Smooth muscle cell (in vitro differentiated cells): ENCODE data around the gene CLASP2. TPM values are rescaled to one million over a fixed set of nuclear protein-coding genes. Genes with fewer than 3 reads are reported as not detected.
"Not testable (repeated sequence)": the region's sequence is repeated elsewhere in the genome, so short reads cannot be mapped to it uniquely, and the experiment has no call there.

Experiments
- DNase-seq: peaks from one replicate; lab custom pipeline; 2025; ENCODE audit not compliant: unreplicated experiment; lab: John Stamatoyannopoulos, UW
- H2AFZ ChIP-seq: fragments of 200-600 bp; sonication (generic); 2 replicates; pipeline ENCODE4 v1.6.0; 2016; ENCODE audit warnings: antibody characterized with exemption, low read depth, mild to moderate bottlenecking
- H3F3A ChIP-seq: fragments of 200-600 bp; sonication (generic); 2 replicates; pipeline ENCODE4 v1.6.0; 2017; ENCODE audit warnings: antibody characterized with exemption, low read depth
- H3K27ac ChIP-seq: fragments of 200-600 bp; sonication (generic); 2 replicates; pipeline ENCODE4 v1.5.1; 2016; ENCODE audit warnings: low read depth, mild to moderate bottlenecking
- H3K27me3 ChIP-seq: fragments of 200-600 bp; sonication (generic); 2 replicates; pipeline ENCODE4 v1.6.1; 2016; ENCODE audit warnings: low read depth, mild to moderate bottlenecking
- H3K36me3 ChIP-seq: fragments of 200-600 bp; sonication (generic); 2 replicates; pipeline ENCODE4 v1.5.1; 2016; ENCODE audit warnings: low read depth
- H3K4me1 ChIP-seq: fragments of 200-600 bp; sonication (generic); 2 replicates; pipeline ENCODE4 v1.5.1; 2016; ENCODE audit warnings: low read depth
- H3K4me2 ChIP-seq: fragments of 200-600 bp; sonication (generic); 2 replicates; pipeline ENCODE4 v1.6.0; 2016; ENCODE audit warnings: mild to moderate bottlenecking
- H3K4me3 ChIP-seq: fragments of 200-600 bp; sonication (generic); 2 replicates; pipeline ENCODE4 v1.5.1; 2016; ENCODE audit warnings: mild to moderate bottlenecking
- H3K79me2 ChIP-seq: fragments of 200-600 bp; sonication (generic); 2 replicates; pipeline ENCODE4 v1.6.0; 2016; ENCODE audit warnings: low read depth, mild to moderate bottlenecking
- H3K9ac ChIP-seq: fragments of 200-600 bp; sonication (generic); 2 replicates; pipeline ENCODE4 v1.6.0; 2016; ENCODE audit warnings: low read depth
- H3K9me3 ChIP-seq: fragments of 200-600 bp; sonication (generic); replicated peaks from 2 replicates; pipeline ENCODE4 v1.5.1; 2016; ENCODE audit warnings: low read depth
- H4K20me1 ChIP-seq: fragments of 200-600 bp; sonication (generic); 2 replicates; pipeline ENCODE4 v1.6.0; 2016; ENCODE audit warnings: low read depth
- CTCF ChIP-seq: fragments of 200-600 bp; sonication (generic); IDR thresholded peaks from 2 replicates; pipeline ENCODE4 v1.5.1; 2017; ENCODE audit warnings: borderline replicate concordance, mild to moderate bottlenecking, antibody characterized with exemption; ENCODE audit not compliant: insufficient read depth, poor library complexity, severe bottlenecking
- WGBS: methylation state at CpG from one replicate; pipeline ENCODE4 v1.1.7; 2016; ENCODE audit warnings: low lambda C conversion rate; 5-methylcytosine and 5-hydroxymethylcytosine counted together
- polyA plus RNA-seq: library from polyadenylated mRNA; unstranded; fragments of >200 nt; fragmentation: Nextera tagmentation; extraction: Ambion mirVana; gene quantifications from 2 replicates; pipeline ENCODE4 v1.2.1, GENCODE V29; 2016
- small RNA-seq: library from RNA; depleted of rRNA; stranded (forward); fragments of <200 nt; gene quantifications from one replicate; pipeline ENCODE3, GENCODE V24; 2014
- total RNA-seq: library from RNA; depleted of rRNA; stranded (reverse); fragments of >200 nt; gene quantifications from 2 replicates; pipeline ENCODE4 v1.2.3, GENCODE V29; 2014

Gene CLASP2
- total and polyA plus RNA-seq, 2 experiments from 2014 or later: 17.9 to 61.4 TPM

- no peak for DNase-seq
- WGBS: 24% methylated on average over 15 of the region's 15 CpGs
- peaks cover 7% of the 10 kb centered on the region for H3K79me2 ChIP-seq
- H4K20me1 ChIP-seq: no peaks in the 10 kb centered on the region
- no peak overlapping the region for H3K27ac ChIP-seq
- H3K9ac ChIP-seq: peak overlapping the region; percentile 43
- H3K27me3 ChIP-seq: no peaks in the 10 kb centered on the region
- peak overlapping the region; percentile 86 for H3K4me2 ChIP-seq
- no peaks in the 10 kb centered on the region for H3F3A ChIP-seq
- no peaks in the 10 kb centered on the region for H3K36me3 ChIP-seq
- no peaks in the 10 kb centered on the region for H3K4me1 ChIP-seq
- no peak for TF ChIP-seq CTCF
- peak overlapping the region; percentile 85 for H3K4me3 ChIP-seq
- peak overlapping the region; percentile 66 for H2AFZ ChIP-seq
- H3K9me3 ChIP-seq: no peaks in the 10 kb centered on the region
Observed at GRCh38 chr3:33447958-33448357, 270.1 kb downstream of the CLASP2 start.

GRCh38 chr3:33447256-33447625, 270.8 kb downstream of the CLASP2 start:
- peak overlapping the region; percentile 66 for H2AFZ ChIP-seq
- H3K27me3 ChIP-seq, DNase-seq, H3K36me3 ChIP-seq, H3K79me2 ChIP-seq, H3F3A ChIP-seq, H4K20me1 ChIP-seq, H3K4me1 ChIP-seq, H3K9me3 ChIP-seq: not testable (repeated sequence)
- peak overlapping the region; percentile 22 for H3K27ac ChIP-seq
- WGBS: 4% methylated on average over 7 of the region's 7 CpGs
- H3K9ac ChIP-seq: peak overlapping the region; percentile 43
- peak overlapping the region; percentile 85 for H3K4me3 ChIP-seq
- peak overlapping the region; percentile 86 for H3K4me2 ChIP-seq

Small RNAs within 50 kb of the gene (small RNA-seq; reads per million reads assigned to genes)
- gene COX6CP10 (not detected), gene RNA5SP128 (not detected)

Other genes with a start within 250 kb of the CLASP2 start
- gene PDCD6IP, start 80.4 kb upstream of the CLASP2 start, total RNA-seq: 108 and 138 TPM in 2 replicates
- 97.6 and 109 TPM in 2 replicates for gene PDCD6IP, start 80.4 kb upstream of the CLASP2 start, polyA plus RNA-seq